GM18858 (cell line): ENCODE data around the gene CHI3L2.

Experiments used
- ATAC-seq: cut with Tn5 transposase; IDR thresholded peaks from one replicate; pipeline ENCODE4 v1.9.1; 2021; ENCODE audit not compliant: unreplicated experiment

CHI3L2 gene

GRCh38 chr1:111219557-111220286 lies 7.8 kb upstream of the CHI3L2 start:
- peak; percentile 26 for ATAC-seq

GRCh38 chr1:111220302-111220890 lies 7.1 kb upstream of the CHI3L2 start:
- ATAC-seq: no peak

- no peak for ATAC-seq
Observed at GRCh38 chr1:111221276-111221632, 6.3 kb upstream of the CHI3L2 start.

GRCh38 chr1:111221633-111222291 lies 5.8 kb upstream of the CHI3L2 start:
- ATAC-seq: peak; percentile 47

- ATAC-seq: no peak
Observed at GRCh38 chr1:111222308-111223125, 5.0 kb upstream of the CHI3L2 start.

GRCh38 chr1:111223126-111223685 lies 4.3 kb upstream of the CHI3L2 start:
- no peak for ATAC-seq

GRCh38 chr1:111225091-111225490 lies 2.4 kb upstream of the CHI3L2 start:
- no peak for ATAC-seq

GRCh38 chr1:111225717-111226400 lies 1.7 kb upstream of the CHI3L2 start:
- ATAC-seq: no peak

GRCh38 chr1:111227851-111228747 lies 586 bp downstream of the CHI3L2 start:
- no peak for ATAC-seq

- ATAC-seq: no peak
Observed at GRCh38 chr1:111228748-111229126, 1.2 kb downstream of the CHI3L2 start.

GRCh38 chr1:111232134-111232533 lies 4.6 kb downstream of the CHI3L2 start:
- ATAC-seq: no peak

- ATAC-seq: no peak
Observed at GRCh38 chr1:111234258-111234657, 6.7 kb downstream of the CHI3L2 start.

GRCh38 chr1:111234866-111235265 lies 7.4 kb downstream of the CHI3L2 start:
- ATAC-seq: no peak

- no peak for ATAC-seq
Observed at GRCh38 chr1:111236379-111236778, 8.9 kb downstream of the CHI3L2 start.

GRCh38 chr1:111236806-111237205 lies 9.3 kb downstream of the CHI3L2 start:
- no peak for ATAC-seq

GRCh38 chr1:111238056-111238795 lies 10.7 kb downstream of the CHI3L2 start:
- ATAC-seq: no peak

GRCh38 chr1:111241797-111242196 lies 14.3 kb downstream of the CHI3L2 start:
- ATAC-seq: no peak

GRCh38 chr1:111242805-111243523 lies 15.5 kb downstream of the CHI3L2 start:
- ATAC-seq: no peak
